PFSK-1 (cell line): ENCODE results near the gene PCDHA9.

ENCODE experiments used
- FOXP2 ChIP-seq: optimal IDR thresholded peaks from 2 replicates; pipeline ENCODE3; 2011; ENCODE audit warnings: borderline replicate concordance, control low read depth, inconsistent platforms; ENCODE audit not compliant: insufficient read depth; ENCODE audit errors: extremely low read length, extremely low read depth
- POLR2AphosphoS5 ChIP-seq: IDR thresholded peaks from 2 replicates; pipeline ENCODE4 v1.6.1; 2012; ENCODE audit warnings: low read depth, mild to moderate bottlenecking, control low read depth, low read length, moderate library complexity
- REST ChIP-seq, 2 experiments: IDR thresholded peaks; 2 replicates each; pipeline versions ENCODE4 v1.6.1 to v1.8.0; 2011 to 2012; ENCODE audit warnings: low read depth in 2 of 2, low read length in 2 of 2, control low read depth in 1 of 2, inconsistent platforms in 1 of 2, mild to moderate bottlenecking in 1 of 2, moderate library complexity in 1 of 2; ENCODE audit not compliant: insufficient read depth in 1 of 2
- SIN3A ChIP-seq: IDR thresholded peaks from 2 replicates; pipeline ENCODE4 v1.6.1; 2012; ENCODE audit warnings: mild to moderate bottlenecking, low read length, moderate library complexity, borderline replicate concordance; ENCODE audit not compliant: insufficient read depth
- TAF1 ChIP-seq: IDR thresholded peaks from 2 replicates; pipeline ENCODE4 v1.6.1; 2012; ENCODE audit warnings: low read length, control low read depth, borderline replicate concordance; ENCODE audit not compliant: insufficient read depth

PCDHA9 gene

GRCh38 chr5:140835622-140836510, 12.3 kb upstream of the PCDHA9 start:
- TF ChIP-seq POLR2AphosphoS5 = no peak
- TF ChIP-seq REST (IDR thresholded peaks at IDR 0.05; ENCODE audit: insufficient read depth in 1 of 2, low read depth in 2 of 2, low read length in 2 of 2) = no peak
- TF ChIP-seq SIN3A = no peak
- no peak for TF ChIP-seq FOXP2
- no peak for TF ChIP-seq TAF1

GRCh38 chr5:140840978-140841962, 6.9 kb upstream of the PCDHA9 start, which contains the start of gene PCDHA8:
PCDHA8 (plus strand) TSS chr5:140841187; CDS start chr5:140841322, 135 bp downstream.
- TF ChIP-seq SIN3A (no peak), TAF1 (no peak), POLR2AphosphoS5 (no peak), REST (IDR thresholded peaks at IDR 0.05; ENCODE audit: insufficient read depth in 1 of 2, low read depth in 2 of 2, low read length in 2 of 2) (no peak), FOXP2 (no peak)

GRCh38 chr5:140842798-140843733, 5.1 kb upstream of the PCDHA9 start:
- no peak for TF ChIP-seq SIN3A
- TF ChIP-seq REST (IDR thresholded peaks at IDR 0.05; ENCODE audit: insufficient read depth in 1 of 2, low read depth in 2 of 2, low read length in 2 of 2) = no peak

GRCh38 chr5:140855772-140856674, 7.8 kb downstream of the PCDHA9 start, which contains the start of gene PCDHA10:
PCDHA10 (plus strand) TSS chr5:140855897; CDS start chr5:140856049, 152 bp downstream.
- no peak for TF ChIP-seq FOXP2
- no peak for TF ChIP-seq REST (IDR thresholded peaks at IDR 0.05; ENCODE audit: insufficient read depth in 1 of 2, low read depth in 2 of 2, low read length in 2 of 2)
- TF ChIP-seq SIN3A = no peak
- TF ChIP-seq POLR2AphosphoS5 = no peak
- TF ChIP-seq TAF1 = no peak
